Measurements from ENCODE around the gene SLC35A1. TPM values are rescaled to one million over a fixed set of nuclear protein-coding genes. Genes with fewer than 3 reads are reported as not detected.

SLC35A1 gene
- total and polyA plus RNA-seq, 2 of the 8 experiments (the other 6 are each of a cell fraction or from before 2014, with no cell fraction given) = 4.7 to 9.2 TPM

DNA sequence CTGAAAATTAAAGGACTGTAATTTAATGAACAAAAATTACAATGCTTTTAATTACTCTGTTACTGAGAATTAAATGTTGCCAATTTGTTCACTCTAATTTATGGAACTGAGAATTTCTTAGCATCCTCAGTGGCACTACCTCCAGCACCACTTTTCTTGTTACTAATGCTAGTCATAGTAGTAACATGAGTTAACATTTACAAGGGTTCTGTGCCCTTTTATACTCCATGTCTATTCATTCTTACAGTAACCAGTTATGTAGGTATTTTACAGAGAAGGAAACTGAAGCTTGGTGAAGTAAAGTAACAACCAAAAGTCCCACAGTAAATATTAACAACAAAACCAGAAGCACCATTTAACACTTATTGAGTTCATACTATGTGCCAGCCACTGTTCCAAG is 82.7 kb downstream of the SLC35A1 start:
- no peaks in the 10 kb centered on the region for H3K79me2 ChIP-seq (ENCODE audit: control insufficient read depth in 1 of 2, insufficient read depth in 2 of 2, low read length in 2 of 2)
- no peak overlapping the region for H2AFZ ChIP-seq (ENCODE audit: low read length)
- no peak for FAIRE-seq
- no peak overlapping the region for H2BK20ac ChIP-seq (ENCODE audit: low read length)
- peaks cover 0 to under 1% (median 0%) of the 10 kb centered on the region in 4 experiments; a peak in 1 of 7 replicates for H3K4me1 ChIP-seq (replicated peaks in 1 of 4; ENCODE audit: control insufficient read depth in 3 of 4, insufficient read depth in 4 of 4, low read length in 3 of 4)
- no peak overlapping the region for H2BK15ac ChIP-seq (ENCODE audit: low read length)
- H3K4ac ChIP-seq (replicated peaks; ENCODE audit: insufficient read length, low read depth, low read length) = no peak overlapping the region
- H3K4me3 ChIP-seq (ENCODE audit: extremely low read depth in 1 of 4, insufficient read depth in 2 of 4, low read depth in 3 of 4, low read length in 4 of 4) = no peak overlapping the region
- no peak overlapping the region for H3K27ac ChIP-seq (ENCODE audit: low read depth, low read length)
- H3K56ac ChIP-seq (replicated peaks; ENCODE audit: insufficient read length, low read depth, low read length) = no peak overlapping the region
- H2BK12ac ChIP-seq (ENCODE audit: low read depth, low read length) = no peak overlapping the region
- H2BK120ac ChIP-seq (replicated peaks; ENCODE audit: low read depth, low read length) = no peak overlapping the region
- CTCF ChIA-PET (ENCODE audit: partially characterized antibody) = no interaction called here
- H3K23me2 ChIP-seq (ENCODE audit: low read depth, low read length) = no peaks in the 10 kb centered on the region
- H4K5ac ChIP-seq (ENCODE audit: insufficient read length, low read depth, low read length) = no peak overlapping the region
- H2BK5ac ChIP-seq (ENCODE audit: low read depth, low read length) = no peak overlapping the region
- no peaks in the 10 kb centered on the region for H3K27me3 ChIP-seq (replicated peaks in 1 of 4; ENCODE audit: control insufficient read depth in 3 of 4, extremely low read depth in 1 of 4, insufficient read depth in 3 of 4, low read length in 3 of 4)
- H3K4me2 ChIP-seq (ENCODE audit: insufficient read depth in 1 of 2, low read depth in 2 of 2, low read length in 2 of 2) = no peak overlapping the region
- no peaks in the 10 kb centered on the region for H3K79me1 ChIP-seq (ENCODE audit: low read depth, low read length)
- no peak overlapping the region for H2AK5ac ChIP-seq (ENCODE audit: low read depth, low read length)
- H3K18ac ChIP-seq (ENCODE audit: extremely low read depth, low read length) = no peak overlapping the region
- DNase-seq (ENCODE audit: low read depth in 1 of 2, low spot score in 2 of 2) = no peak
- H3K9me3 ChIP-seq (ENCODE audit: insufficient read depth in 2 of 2, low read depth in 1 of 2, low read length in 1 of 2) = no peaks in the 10 kb centered on the region
- POLR2A ChIA-PET (ENCODE audit: partially characterized antibody) = no interaction called here
- no peak overlapping the region for H3K14ac ChIP-seq (ENCODE audit: insufficient read length)
- TF ChIP-seq EZH2 (IDR thresholded peaks at IDR 0.05; ENCODE audit: low read depth, low read length, severe bottlenecking) (no peak), MAFK (IDR thresholded peaks at IDR 0.05; ENCODE audit: low read depth, low read length) (no peak), HDAC2 (IDR thresholded peaks at IDR 0.05; ENCODE audit: borderline replicate concordance in 1 of 2, low read depth in 2 of 2, low read length in 2 of 2) (no peak), JUN (IDR thresholded peaks at IDR 0.05; ENCODE audit: low read depth, low read length) (no peak), CHD1 (IDR thresholded peaks at IDR 0.05; ENCODE audit: low read depth, low read length) (no peak), TAF1 (IDR thresholded peaks at IDR 0.05; ENCODE audit: low read depth, low read length) (no peak), KDM1A (IDR thresholded peaks at IDR 0.05; ENCODE audit: borderline replicate concordance, low read length) (no peak), CREB1 (IDR thresholded peaks at IDR 0.05) (no peak)
- no peak overlapping the region for H3K9ac ChIP-seq (replicated peaks in 1 of 4; ENCODE audit: extremely low read depth in 1 of 4, low read depth in 3 of 4, low read length in 3 of 4)
- H3K36me3 ChIP-seq (ENCODE audit: control insufficient read depth in 2 of 4, insufficient read depth in 4 of 4, low read length in 3 of 4) = peaks cover 4 to 64% (median 11%) of the 10 kb centered on the region in 4 experiments
- no peak overlapping the region for H3K23ac ChIP-seq (ENCODE audit: insufficient read length)
- H4K8ac ChIP-seq (ENCODE audit: extremely low read depth, insufficient read depth, low read length) = no peak overlapping the region
- H4K91ac ChIP-seq (replicated peaks; ENCODE audit: insufficient read length, low read length) = no peak overlapping the region
- peaks cover 0 to 1% of the 10 kb centered on the region in 2 experiments for H4K20me1 ChIP-seq (replicated peaks in 1 of 2; ENCODE audit: control insufficient read depth in 1 of 2, insufficient read depth in 2 of 2, low read length in 2 of 2)

Measured in H1 (cell line).